HG03159 (cell line): ENCODE measurements around the gene PDZD4.

Experiments
- ATAC-seq: cut with Tn5 transposase; IDR thresholded peaks from one replicate; pipeline ENCODE4 v1.9.1; 2021; ENCODE audit warnings: mild to moderate bottlenecking, moderate library complexity; ENCODE audit not compliant: unreplicated experiment

PDZD4 gene

GRCh38 chrX:153791104-153791852 is 39.1 kb downstream of the PDZD4 start:
- no peak for ATAC-seq

- ATAC-seq = no peak
Observed at GRCh38 chrX:153789654-153790053, 40.7 kb downstream of the PDZD4 start.

GRCh38 chrX:153786669-153787068 is 43.7 kb downstream of the PDZD4 start:
- no peak for ATAC-seq

- ATAC-seq = no peak
Observed at GRCh38 chrX:153784325-153784967, 45.9 kb downstream of the PDZD4 start.

- no peak for ATAC-seq
Observed at GRCh38 chrX:153783378-153784013, 46.8 kb downstream of the PDZD4 start.

- no peak for ATAC-seq
Observed at GRCh38 chrX:153782871-153783270, 47.5 kb downstream of the PDZD4 start.

- ATAC-seq = no peak
Observed at GRCh38 chrX:153782313-153782712, 48.0 kb downstream of the PDZD4 start.

GRCh38 chrX:153781428-153782047 is 48.8 kb downstream of the PDZD4 start:
- no peak for ATAC-seq

GRCh38 chrX:153780678-153781427 is 49.5 kb downstream of the PDZD4 start, which contains the start of gene SRPK3:
TSS of gene SRPK3 (plus strand) at chrX:153781041. CDS start at chrX:153781087, 46 bp downstream.
- ATAC-seq = no peak

- no peak for ATAC-seq
Observed at GRCh38 chrX:153779891-153780677, 50.3 kb downstream of the PDZD4 start.

- ATAC-seq = no peak
Observed at GRCh38 chrX:153778684-153779101, 51.7 kb downstream of the PDZD4 start.

- ATAC-seq = no peak
Observed at GRCh38 chrX:153778181-153778580, 52.2 kb downstream of the PDZD4 start.

- ATAC-seq = no peak
Observed at GRCh38 chrX:153777261-153778090, 52.9 kb downstream of the PDZD4 start.

GRCh38 chrX:153776611-153777045 is 53.7 kb downstream of the PDZD4 start:
- no peak for ATAC-seq

GRCh38 chrX:153776120-153776599 is 54.2 kb downstream of the PDZD4 start:
- ATAC-seq = no peak

- ATAC-seq = no peak
Observed at GRCh38 chrX:153775293-153776119, 54.8 kb downstream of the PDZD4 start.

GRCh38 chrX:153774576-153775292 is 55.6 kb downstream of the PDZD4 start:
- ATAC-seq = no peak
